GM18873 (cell line): ENCODE data around the gene THSD4.

ENCODE experiments used
- ATAC-seq: cut with Tn5 transposase; IDR thresholded peaks from one replicate; pipeline ENCODE4 v1.9.1; 2021; ENCODE audit warnings: mild to moderate bottlenecking, moderate library complexity, moderate number of reproducible peaks; ENCODE audit not compliant: unreplicated experiment, low FRiP score

Gene THSD4

DNA sequence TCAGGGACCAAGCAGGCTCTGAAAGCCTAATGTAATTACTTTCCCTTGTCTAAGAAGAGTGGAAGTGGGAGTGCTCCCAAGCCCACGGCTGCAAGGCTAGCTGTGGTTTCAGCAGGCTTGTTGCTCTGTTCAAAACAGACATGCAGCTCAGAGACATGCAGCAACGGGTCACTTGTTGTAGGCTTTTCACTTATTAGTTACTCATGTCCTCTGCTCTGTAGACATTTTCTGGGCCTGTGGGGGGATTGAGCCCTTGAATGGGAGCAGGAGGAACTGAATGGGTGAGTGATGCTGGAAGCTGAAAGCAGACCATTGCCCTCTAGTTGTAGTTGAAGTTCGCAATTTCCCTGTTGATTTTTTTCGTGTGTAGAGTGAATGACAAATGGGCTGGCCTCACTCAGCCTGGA is 433.1 kb downstream of the THSD4 start:
- no peak for ATAC-seq

DNA sequence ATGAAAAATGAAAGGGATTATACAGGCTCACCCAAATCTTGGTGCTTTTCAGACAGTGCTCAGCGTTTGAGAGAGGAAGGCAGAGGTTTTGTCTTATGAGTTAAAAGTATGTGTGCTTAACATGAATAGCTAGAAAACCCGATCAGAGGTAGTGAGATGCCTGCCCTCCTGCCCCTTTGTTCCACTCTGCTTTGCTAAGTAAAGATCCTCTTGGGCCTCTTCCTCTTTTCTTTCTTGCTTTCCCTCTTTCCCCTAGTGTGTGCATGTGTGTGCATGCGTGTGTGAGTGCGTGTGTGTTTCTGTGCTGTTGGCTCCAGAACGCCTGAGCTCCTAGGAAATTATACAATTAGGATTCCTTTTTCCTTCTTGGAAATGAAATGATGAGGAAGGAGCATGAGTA is 433.8 kb downstream of the THSD4 start:
- ATAC-seq: no peak

DNA sequence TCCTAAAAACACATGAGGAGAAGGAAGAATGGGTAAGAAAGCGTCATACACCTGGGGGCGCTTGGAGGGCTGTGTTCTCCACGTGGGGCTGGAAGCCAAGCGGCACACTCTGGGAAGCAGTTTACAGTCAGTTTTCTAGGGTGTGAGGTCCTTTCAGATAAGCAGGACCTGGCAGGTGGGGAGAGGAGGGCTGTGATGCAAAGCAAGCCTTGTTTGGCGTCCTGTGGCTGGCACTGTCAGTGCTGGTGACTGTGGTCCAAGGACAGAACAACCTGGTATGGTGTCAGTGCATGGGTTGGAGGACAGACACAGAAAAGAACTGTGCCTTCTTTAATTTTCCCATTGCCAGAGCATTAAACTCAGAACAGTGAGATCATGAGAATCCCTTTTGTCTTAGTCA is 434.4 kb downstream of the THSD4 start:
- ATAC-seq: no peak

DNA sequence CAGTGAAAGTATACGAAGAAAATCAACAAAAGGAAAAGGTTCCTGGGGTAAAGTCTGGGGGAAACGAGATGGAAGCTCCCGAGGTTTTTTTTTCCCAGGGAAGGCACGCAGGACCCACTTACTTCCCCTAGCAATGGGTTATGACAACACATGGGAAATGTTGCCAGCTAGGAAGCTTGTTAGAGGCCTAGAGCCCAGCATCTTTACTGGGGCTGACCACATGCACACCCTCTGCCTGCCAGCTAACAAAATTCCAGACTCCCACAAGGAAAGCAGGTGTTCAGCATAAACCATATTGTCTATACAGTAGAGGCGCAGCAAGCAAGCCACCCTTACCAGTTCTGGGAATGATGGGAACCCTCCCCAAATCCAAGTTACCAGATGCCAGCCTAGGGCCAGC is 436.3 kb downstream of the THSD4 start:
- no peak for ATAC-seq

DNA sequence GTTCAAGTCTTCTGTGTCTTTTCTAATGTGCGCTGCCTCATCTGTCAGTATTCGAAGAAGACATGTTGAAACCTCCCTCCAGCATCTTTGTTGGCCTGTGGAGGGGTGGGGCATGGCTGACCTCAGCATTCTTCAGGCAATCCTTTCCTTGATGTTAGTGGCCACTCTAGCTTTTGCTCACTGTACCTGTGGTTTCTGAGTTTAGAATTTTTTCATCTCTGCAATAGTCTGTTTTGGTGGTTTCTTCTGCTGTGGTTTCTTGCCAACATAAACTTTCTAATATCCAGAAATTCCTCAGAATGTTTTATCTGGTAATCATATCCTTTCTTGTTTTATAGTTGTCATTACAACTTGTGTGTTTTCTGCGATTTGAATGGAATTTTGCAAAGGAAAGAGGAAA is 443.8 kb downstream of the THSD4 start:
- ATAC-seq: no peak

DNA sequence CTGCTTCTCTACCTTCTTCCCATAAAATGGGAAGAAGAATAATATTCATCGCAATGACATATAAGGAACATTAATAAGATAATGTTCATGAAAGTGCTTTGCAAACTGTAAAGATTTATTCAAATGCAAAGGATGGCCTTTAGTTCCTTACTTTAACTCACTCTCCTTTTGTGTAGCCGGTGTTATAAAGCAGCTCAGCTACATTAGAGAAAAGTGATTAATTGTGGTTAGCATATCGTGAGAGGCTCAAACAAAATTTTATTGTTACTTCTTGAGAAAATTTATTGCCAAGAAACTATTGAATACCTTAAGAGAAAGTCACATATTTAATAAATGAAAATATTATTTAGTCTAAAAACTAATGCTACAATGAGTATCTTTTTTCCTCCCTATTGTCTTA is 444.3 kb downstream of the THSD4 start:
- ATAC-seq: no peak

DNA sequence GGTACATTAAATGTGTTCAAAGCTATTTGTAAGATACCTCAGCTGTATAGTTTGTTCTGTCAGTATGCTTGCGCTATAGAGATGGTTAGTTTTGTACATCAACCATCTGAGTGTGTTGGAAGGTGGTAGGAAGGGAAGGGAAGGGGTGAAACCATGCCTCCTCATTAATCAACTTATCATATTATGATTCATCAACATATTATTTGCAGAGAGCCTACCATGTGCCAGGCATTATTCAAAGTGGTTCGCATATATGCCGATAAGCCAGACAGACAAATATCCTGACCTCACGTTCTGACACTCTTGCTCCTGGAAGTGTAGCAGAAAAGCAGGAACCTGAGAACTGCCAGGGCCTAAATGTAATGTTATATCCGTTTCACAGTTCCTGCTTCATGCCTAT is 447.0 kb downstream of the THSD4 start:
- ATAC-seq: no peak

DNA sequence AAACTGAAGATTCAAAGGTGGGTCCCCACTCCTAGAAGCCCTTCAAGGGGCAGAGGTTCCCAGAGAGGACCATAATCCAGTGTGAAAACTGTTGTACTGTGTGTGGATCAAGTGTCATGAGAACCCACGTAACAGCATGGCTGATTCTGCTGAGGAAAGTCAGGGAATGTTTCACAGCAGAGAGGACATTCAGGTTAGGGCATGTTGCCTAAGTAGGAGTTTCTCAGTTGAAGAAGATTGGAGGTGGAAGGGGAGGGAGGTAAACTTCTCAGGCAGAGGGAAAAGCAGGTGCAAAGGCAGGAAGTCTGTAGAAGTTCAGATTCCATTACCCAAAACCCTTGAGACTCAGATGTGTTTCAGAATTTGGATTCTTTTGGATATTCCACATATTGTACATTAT is 448.9 kb downstream of the THSD4 start:
- no peak for ATAC-seq

DNA sequence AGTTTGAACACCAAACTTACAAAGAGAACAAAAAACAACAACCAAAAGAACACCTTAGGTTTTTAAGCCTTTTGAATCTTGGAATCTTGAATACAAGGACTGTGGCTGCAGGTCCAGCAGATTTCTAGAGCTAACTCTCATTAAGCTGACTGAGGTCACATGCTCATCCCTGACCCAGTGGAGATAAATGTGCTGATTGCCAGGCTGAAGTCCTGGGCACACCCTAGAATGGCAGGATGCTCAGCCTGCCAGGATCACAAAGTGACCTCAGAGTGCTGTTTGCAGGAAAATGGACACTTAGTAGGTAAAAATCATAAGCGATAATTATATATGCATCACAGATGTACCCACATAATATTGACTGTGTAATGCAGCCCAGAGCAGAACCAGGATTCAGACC is 449.7 kb downstream of the THSD4 start:
- no peak for ATAC-seq

DNA sequence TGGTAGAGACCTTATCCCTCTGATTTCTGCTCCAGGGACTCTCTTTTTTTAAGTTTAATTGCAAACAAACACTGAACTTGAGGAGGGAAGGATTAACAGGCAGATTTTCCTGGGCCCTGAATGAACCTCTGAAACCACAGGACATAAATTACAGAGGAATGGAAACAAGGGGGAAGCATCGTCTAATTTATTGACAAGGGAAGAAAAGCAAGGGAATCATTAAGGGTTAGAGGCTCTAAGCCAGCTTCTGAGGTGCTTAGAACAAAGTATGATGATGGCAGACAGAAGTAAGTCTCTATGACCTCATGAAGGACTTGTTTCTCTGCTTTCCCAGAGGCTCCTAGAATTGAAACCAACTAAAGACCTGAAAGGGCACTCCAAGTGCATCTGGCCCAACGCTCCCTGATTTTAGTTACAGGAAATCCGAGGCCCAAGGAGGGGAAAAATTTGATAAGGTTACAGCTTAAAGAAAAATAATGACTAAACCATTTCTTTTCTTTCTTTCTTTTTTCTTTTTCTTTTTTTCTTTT is 450.4 kb downstream of the THSD4 start:
- ATAC-seq: no peak

DNA sequence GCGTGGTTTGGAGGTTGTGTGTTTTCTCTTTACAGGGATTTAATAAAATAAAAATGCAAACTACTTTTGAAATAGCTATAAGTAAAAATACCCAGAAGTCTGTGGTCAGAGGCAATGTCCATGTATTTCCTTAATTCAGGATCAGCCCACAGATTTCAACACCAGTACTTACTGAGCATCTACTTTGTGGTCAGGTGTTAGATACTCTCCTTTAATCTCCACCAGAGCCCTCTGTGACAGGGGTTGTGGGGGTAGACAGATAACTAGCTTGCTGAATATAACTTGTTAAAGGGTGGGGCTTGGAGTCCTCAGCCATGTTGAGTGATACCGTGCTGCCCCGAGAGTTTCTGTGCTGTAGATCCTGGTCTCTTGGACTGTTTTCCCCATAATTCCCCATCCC is 451.0 kb downstream of the THSD4 start:
- no peak for ATAC-seq

DNA sequence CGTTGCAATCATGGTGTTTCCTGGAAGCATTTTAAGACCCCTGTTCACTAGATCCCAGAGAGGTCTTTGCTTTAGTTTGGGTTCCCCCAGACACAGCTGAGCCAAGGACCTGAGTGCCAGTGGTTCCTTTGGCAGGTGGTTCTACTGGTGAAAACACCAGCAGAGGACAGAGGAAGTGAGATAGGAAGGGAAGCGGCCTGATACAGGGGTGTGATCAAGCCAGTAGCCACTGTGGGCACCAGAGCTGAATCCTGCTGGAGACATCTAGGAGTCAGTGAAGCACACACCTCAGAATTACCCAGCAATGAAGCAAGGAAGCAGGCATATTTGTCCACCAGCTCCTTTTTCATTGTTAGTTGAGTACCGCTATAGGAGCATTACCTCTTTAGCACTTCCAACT is 451.9 kb downstream of the THSD4 start:
- no peak for ATAC-seq

DNA sequence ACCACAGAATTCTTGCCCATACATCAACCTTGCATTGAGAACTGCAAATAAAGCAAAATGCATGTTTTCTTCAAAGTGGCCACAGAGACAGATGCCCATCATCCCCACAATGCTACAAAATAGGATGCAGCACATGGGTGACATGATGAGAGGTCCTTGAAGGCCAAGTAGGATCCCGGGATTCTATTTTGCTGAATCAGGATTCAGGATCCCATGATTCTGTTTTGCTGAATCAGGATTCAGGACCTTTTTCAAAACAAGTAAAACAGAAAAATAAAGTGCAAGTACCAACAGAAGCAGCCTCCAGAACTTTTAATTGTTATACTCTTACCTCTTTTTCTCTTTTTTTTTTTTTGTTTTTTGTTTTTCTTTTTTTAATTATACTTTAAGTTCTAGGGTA is 453.0 kb downstream of the THSD4 start:
- ATAC-seq: no peak

DNA sequence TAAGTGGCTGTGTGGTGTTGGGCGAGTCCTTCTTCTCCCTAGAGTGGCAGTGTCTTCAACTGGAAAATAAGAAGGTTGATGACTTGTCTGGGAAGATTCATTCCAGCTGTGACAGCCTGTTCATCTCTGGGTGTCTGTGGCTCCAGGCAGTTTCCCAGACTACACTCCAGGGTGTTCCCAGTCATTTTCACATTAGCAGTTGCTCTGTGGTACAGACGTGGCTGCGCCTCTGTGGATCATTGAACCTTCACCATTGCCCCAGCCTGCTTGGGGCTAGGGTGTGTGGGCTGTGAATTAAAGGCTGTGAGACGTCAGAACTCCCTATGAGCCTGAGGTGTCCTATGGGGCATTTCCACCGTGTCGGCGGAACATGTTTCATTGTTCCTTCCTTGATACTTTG is 455.5 kb downstream of the THSD4 start:
- ATAC-seq: no peak

DNA sequence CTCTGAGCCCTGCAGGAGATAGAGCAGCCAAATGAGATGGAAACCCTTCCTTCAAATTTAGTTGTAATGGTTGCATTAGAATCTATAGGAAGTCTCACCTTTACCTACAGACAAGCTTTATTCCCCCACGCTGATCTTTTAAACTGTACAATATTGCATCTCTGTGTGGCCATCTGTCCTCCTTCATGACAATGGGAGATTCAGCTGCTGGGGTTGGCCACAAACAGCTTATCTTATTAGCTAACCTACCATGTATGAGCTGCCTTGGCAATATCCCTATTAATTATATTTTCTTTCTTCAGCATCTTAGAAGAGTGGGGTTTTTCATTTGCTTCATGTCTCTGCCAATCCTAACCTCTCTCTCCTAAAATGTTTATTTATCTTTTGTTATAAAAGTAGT is 456.4 kb downstream of the THSD4 start:
- no peak for ATAC-seq

DNA sequence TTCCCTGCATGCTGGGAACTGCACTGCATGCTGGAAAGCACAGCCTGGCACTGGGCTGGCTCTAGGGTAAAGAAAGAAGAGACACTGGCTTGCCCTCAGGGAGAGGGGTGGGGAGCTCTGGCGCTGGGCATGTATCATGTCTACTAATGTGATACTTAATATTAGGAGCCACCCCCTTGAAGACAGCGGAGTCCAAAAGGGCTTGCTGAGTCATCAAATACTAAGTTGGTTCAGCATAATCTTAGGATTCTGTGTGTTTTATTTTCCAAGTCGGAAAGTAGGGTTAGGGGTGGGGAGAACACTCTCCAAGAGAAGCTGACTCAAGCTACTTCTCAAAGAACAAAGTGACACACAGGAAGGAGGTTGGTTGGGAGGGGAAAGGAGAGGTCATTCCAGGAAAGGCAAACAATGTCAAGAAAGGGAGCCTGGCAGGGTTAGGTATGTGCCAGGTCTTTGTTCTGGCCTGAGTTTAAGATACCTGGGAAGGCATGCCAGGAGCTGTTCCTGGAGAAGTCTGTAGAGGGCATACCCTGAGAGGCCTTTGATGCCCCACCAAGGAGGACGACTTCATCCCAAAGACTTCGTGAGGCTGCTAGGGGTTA is 457.3 kb downstream of the THSD4 start:
- no peak for ATAC-seq

DNA sequence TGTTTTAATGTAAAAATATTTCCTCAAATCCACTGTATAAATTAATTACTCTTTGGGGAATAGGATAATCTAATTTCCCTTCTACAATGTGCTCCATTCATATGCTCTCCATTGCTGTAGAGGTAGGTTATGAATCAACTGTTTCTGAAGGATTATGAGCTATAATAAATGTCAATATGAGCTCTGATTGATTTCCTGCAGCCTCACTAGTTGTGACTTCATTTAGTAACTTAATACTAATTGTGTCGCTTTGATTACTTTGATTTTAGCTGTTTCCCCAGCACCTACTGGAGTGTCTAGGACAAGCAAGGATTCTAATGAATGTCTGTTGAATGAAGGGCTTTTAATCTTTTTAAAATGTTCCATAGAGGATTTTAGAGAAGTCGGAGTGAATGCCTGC is 458.3 kb downstream of the THSD4 start:
- ATAC-seq: no peak

DNA sequence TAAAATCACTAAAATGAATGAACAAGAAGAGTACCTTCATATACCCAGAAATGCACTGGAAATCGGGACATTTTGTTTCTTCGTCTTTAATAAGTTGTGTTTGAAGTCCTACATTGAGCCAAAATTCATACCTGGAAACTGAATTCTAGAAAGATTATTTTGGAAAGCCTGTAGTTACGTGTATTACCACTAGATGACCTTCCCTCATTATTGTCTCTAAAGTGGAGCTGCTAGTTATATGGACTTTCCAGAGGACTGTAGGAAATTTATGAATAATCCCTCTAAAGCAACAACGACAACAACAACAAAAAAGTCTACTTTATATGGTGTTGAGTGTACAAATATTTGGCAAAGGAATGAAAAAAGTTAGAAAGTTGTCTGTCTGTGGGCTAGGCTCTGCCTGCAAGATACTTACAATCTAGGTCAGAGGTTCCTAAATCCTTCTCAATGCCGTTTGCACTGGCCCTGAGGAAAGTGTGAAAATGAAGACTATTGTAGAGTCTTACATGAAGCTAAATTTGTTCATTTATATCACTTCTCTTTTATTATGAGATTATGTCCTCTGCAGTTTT is 460.3 kb downstream of the THSD4 start:
- ATAC-seq: no peak

DNA sequence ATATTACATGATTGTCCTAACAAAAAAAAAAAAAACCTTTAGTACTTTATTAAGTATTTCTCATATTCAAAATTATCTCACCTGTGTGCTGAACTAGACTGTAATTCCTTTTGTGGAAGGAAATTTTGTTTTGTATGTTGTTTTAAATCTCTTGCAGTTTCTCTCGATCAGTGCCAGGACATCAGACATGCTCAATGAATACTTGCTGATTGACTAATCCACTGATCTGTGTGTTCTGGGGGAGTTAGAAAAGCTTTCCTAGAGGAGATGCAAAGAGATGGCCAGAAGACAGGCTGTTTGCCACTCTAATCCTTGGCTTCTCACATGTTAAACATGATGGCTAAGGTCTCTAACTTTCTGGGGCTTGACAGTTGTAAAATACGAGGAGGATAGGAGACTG is 461.8 kb downstream of the THSD4 start:
- no peak for ATAC-seq

DNA sequence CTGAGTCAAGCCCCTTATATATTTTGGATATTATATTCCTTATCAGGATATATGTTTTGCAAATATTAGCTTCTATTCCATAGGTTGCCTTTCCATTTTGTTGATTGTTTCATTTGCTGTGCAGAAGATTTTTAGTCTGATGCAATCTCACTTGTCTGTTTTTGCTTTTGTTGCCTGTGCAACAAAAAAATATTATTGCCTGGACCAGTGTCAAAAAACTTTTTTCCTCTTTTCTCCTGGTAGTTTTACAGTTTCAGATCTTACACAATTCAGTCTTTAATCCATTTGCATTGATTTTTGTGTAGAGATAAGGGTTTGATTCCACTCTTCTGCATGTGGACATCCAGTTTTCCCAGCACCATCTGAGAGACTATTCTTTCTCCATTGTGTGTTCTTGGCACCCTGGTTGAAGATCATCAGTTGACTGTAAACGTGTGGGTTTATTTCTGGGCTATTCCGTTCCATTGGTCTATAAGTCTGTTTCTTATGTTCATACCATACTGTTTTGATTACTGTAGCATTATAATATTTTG is 466.2 kb downstream of the THSD4 start:
- ATAC-seq: no peak

DNA sequence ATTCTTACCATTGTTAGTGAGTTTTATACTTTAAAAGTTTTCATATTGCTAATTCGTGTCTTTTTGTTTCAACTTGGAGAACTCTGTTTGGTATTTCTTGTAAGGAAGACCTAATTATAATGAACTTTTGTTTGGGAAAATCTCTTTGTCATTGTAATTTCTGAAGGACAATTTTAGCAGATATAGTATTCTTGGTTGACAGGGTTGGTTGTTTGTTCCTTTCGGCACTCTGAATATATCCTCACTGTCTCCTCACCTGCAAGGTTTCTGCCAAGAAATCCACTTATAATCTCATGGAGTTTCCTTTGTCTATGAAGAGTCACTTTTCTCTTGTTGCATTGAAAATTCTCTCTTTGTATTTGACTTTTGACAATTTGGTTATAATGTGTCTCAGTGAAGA is 469.9 kb downstream of the THSD4 start:
- no peak for ATAC-seq

DNA sequence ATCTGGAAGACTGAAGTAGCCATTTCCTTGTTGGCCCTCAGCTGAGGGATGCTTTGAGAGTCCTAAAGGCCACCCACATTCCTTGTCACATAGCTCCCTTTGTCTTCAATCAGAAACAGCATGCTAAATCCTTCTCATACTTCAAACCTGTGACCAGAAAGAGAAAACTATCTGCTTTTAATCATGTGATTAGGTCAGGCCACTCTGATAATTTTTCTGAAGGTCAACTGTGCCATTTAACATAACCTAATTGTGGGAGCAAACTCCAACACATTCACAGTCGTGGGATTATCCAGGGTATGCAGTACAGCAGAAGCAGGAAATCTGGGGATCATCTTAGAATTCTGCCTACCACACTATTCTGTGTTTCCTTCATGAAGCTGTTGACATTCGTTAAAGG is 471.2 kb downstream of the THSD4 start:
- ATAC-seq: no peak
